CD1c-positive myeloid dendritic cell (primary cell): Measurements from ENCODE around the gene CBX2.

Experiments used
- DNase-seq: peaks from one replicate; pipeline ENCODE4 v3.0.0-alpha.2; 2016; ENCODE audit errors: extremely low spot score

The CBX2 gene

DNA sequence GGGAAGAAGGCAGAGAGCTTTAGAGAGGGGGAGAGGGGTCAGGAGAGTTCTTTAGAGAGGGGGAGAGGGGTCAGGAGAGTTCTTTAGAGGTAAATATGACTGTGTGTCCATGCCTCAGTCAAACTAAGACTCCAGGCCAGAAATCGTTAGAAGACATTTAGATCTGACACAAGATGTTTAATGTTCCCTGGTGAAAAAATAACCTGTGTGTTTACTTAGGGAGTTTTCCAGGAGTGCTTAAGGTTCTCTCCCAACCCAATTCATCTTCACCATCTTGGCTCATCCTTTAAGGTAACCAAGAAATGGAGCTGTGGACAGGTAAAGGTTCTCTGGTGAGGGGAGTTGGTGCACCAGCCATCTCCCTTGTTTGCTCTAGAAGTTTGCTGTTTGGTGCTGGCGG lies 51.5 kb downstream of the CBX2 start:
- DNase-seq = no peak

DNA sequence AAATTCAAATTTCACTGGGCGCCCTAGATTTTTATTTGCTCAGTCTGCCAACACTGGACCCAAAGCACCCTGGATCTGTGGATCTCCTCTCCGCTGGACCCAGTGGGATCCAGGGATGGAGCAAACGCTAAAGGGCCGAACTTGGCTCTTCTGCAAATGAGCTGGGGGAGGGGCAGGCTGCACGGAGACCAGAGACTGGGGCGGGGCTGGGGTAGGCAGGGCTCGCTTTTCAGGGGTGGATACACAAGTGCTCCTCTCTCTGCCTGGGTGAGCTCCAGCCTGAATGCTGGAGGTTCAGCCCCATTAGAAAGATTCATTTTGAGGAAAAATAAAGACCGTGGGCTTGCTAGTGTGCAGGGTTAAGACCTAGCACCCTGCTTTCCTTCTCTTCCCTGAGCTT lies 52.4 kb downstream of the CBX2 start:
- no peak for DNase-seq

DNA sequence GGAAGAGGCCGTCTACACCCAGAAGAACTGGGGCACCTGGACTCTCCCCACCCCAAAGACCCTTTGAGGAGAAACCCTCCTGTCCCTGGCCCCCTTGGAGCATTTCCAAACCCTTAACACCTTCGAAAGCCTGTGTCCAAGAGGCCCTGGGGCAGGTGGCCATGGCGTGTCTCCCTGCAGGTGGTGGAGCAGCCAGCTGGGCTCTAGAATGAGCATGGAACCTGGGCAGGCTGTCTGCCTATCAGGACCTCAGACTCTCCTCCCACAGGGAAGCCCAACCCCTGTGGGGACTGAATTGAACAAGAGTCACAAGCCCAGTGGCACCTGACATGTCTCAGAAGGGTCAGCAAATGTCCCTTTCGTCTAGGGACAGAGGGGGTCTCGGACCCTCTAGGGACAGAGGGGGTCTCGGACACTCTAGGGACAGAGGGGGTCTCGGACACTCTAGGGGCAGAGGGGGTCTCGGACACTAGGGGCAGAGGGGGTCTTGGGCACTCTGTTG lies 52.9 kb downstream of the CBX2 start:
- DNase-seq = no peak

DNA sequence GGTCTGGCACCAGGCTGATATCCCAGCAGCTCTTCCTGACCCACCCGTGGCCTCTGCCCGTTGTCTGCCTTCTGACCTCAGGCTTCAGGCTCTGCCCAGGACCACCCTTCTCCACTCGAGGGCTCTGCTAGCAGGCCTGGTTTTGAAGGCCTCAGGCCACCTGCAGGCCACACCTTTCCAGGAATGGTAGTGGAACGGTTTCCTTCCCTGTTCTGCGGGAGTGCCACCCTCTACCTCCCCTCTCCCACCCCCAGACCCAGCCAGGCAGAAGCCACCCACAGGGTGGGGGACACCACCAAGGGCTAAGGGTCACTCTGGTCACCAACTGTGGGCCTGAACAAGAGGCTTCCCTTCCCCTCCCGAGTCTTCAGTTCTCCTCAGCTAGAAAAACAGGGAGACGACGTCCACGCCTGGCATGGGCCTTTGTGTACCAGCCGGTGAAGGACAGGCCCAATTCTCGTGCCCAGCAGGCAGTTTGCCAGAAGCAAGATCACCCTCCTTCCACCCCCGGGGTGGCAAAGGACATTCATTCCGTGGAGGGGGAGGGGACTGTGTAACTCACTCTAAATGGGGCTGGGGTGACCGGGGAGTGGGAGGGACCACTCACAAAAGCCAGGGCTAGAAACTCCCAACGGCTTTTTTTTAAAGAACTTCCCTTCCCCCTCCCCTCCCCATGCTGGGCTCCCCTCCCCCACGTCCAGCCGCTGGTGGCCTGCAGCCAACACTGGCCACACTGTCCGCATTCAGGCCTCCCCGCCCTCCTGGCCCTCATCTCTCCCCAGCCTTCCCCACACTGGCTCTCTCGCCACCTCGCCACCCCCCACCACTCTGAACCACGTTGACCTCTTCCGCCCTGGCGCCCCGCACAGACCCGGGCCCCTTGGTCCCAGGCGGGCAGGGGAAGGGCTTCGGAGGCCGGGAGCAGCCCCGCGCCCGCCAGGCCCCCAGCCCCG lies 53.6 kb downstream of the CBX2 start:
- no peak for DNase-seq

DNA sequence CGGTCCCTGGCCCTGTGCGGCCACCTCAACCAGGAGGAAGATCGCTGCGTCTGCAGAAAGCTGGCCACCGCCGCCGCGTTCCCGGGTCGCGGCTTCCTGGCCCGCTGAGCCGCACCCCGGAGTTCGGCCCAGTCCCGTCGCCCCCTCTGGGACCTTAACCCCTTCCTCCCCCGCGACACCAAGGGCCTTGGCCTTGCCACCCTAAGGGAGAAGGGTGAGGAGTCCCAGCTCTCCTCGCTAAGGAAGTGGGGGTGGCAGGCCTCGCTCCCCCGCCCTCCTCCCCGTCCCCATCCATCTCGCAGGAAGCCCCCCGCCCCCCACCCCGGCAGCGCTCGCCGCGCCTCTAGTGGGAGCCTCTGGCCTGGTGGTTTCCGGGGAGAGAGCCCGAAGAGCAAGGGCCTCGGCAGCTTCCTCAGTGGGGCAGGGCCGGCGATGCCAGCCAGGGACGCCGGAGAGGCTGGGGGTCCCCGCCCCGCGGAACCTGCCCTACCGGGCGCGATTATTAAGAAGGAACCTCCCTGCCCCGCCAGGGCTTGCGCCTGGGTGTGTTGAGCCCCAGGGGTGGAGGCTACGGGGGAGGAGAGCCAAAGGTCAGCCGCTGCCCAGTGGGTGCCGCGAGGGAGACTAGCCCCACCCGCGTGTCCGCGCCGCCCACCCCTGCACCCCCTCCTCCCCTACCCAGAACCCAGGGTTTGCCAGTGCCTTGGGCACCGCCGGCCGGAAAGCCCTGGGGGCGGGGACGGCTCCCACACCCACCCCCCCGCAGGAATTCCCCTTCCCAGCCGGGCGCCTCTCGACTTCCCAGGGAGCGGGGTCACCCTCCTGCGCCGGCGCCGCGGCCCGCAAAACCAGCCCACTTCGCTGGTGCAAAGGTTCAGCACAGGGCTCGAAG lies 54.5 kb downstream of the CBX2 start:
- DNase-seq = peak; percentile 41

DNA sequence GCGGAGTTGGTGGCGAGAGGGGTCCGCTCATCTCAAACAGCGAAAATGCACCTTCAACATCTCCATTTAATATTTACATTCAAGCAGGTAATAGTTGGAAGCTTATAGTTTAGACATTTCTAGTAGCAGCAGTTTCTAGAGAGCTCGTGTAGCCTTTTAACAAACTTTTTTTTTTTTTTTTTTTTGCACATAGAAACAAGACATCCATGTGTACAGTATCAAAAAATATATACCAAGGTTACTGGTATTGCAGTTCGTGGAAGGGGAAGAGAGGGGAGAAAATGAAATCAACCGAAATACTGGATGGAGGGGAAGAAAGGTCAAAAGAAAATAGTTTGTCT lies 55.1 kb downstream of the CBX2 start:
- no peak for DNase-seq

DNA sequence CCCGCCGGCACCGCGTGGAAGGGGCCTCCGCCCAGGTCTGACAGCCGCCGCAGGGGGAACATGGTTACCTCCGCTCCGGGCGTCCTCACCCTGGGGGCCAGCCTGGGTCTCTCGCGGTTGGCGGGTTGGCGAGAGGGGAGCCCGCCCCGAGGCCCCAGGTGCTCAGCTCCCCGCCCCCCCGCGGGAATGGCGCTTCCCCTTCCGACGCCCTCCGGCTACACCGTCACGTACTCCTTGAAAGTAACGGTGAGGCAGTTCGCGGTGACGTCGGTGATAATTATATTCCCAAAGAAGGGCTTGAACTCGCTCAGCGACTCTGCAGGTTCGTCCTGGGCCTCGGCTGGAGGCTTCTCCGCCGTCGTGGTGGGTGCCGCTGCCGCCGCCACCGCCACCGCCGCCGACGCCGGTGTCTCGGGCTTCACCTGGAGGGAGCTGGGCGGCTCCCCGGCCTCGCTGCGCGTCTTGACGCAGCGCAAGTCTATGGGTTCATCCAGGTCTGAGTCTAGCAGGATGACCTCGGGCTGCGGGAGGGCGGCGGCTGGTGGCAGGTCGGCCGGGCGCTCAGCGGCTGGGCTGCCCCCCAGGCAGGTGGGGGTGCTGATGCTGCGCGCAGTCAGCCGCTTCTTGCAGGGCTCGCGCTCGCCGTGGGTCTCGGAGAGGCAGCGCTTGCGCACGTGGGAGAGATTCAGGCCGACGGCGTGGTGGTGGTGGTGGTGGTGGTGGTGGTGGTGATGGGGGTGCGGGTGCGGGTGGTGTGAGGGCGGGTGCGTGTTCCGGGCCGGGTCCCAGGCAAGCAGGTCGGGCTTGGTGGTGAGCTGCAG lies 56.0 kb downstream of the CBX2 start:
- DNase-seq = no peak

DNA sequence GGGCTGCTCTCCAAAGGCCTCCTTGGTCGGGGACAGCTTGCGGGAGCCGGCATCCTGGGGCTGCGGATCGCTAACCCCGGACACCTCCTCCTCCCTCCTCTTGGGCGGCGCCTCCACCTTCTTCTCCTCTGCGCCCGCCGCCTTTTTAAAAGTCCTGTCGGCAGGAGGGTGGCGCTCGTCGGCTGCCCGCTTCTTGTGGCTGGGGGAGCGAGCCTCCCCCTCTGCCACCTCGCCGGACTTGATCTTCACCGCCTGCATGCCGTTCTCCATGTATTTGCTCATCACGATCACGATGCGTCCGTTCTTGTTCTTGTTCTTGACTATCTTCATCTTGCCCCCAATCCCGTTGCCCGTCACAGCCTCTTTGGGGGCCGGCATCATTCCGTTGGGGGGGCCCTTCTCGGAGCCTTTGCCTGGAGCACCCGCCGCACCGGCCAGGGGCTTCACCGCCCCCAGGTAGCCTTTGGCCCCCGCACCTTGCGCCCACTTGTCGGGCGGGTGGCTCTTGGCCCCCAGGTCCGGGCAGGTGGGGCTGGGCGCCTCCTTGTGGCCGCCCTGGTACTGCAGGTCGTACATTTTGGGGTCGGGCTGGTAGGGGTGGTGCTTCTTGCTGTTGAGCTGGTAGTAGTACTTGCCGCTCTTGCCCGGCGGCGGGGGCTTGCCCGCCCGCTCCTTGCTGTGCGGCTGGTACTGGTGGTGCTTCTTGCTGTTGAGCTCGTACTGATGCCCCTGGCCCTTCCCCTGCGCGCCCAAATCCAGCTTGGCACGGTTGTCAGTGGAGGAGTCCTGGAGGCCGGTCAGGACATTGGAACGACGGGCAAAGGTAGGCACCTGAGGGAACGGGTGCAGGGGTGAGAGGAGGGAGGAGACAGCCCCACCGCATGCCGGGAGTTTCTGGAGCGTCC lies 56.9 kb downstream of the CBX2 start:
- no peak for DNase-seq

DNA sequence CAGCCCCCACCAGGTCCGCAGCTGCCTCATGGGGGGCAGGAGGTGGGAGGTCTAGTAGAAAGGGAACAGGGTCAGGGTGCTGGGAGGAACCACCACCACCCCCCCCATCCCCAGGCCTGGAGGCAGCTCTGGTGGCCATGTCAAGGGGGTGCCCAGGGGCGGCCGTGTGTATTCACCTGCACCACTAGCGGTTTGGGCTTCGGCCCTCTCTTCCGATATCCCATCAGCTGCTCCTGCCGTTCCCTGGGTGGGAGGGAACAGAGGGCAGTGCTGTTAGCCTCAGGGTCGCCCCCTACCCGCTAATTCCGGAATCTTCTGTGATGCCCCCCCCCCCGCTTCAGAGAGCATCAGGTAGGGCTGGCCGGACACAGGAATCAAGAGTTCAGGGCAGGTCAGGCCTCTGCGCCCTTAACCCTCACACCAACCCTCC lies 57.5 kb downstream of the CBX2 start:
- DNase-seq = no peak

DNA sequence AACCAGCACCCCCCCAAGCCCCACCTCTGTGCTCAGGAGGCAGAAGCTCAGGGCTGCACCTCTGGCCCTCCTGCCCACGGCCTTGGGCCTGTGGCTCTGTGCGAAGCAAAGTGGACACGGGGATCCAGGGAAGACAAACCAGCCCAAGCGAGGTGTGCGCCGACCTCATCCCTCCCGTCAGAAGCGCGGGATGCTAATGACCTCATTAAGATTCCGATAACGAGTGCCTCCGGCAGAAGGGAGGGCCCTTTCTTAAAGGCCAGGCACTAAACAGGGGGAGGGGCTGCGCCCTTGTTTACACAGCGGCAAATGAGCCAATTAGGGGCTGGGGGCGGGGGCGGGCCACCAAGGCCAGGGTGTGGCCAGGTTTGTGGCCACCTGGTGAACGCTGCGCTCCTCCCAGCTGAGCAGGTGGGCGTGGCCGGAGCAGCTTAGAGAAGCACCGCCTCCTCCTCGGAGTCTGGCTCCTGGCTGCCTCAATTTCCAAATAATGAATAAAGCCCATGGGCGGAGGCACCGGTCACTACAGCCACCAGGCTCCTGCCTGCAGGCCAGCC lies 58.1 kb downstream of the CBX2 start:
- no peak for DNase-seq

DNA sequence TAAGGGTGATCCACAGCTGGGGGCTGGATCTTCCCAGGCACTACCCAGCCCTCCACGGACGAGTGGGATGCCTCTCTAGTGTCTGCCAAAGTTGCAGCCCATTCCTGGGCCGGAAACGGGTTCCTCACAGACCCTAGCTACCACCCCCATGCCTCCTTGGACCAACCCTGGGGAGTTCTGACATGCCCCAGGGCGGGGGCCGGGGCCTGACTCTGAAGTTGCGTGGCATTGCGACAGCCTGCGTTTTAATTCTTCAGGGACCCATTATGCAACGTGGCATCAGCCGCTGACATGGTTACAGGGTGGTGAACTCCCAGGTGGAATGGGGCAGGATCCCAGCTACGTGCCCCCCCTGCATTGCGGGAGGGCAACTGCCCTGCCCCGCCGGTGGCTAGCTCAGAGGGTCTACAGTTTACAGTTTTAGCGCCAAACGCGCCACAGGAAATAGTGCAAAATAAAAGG lies 58.6 kb downstream of the CBX2 start:
- DNase-seq = peak; percentile 49

DNA sequence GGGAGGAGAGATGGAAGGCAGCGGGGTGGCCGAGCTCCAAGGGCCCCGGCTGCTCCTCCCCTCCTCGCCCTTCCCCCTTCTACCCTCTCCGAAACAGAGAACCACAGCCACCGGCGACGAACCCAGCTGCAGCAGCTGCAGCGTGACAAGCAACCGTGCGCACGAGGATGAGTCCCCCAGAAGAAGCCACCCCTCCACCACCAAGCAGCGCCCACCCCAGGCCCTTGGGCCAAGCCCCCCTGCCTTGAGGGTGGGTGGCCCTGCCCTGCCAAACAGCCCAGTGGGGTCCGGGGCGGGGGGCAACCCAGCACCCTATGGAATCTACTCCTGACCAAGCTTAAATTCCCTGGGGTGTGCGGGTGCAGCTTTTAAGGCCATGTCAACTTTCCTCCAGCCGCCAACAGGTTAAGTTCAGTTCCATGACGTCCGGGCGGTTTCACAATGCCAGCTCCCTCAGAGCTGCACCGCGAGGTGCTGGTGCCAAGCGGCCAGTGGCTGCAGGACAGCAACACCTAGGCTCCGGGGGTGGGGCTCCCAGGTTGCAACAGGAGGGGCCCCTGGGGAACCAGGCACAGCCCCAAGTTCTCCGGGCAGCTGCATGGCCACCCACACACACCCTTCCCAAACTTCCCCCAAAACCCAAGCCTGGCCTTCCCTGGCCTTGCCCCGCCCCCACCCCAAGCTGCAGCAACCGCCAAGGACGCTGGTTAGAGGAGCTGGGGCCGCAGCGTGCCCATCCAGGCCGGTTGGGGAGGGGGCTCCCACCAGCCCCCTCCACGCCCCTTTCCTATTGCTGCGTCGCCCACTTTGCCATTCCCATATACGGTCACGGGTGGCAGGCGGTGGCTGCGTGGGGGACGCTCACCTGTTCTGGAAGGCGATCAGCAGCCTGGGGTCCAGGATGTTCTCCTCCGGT lies 59.3 kb downstream of the CBX2 start:
- DNase-seq = peak; percentile 68
